ENCODE results near the gene HARS2.
"Not testable (repeated sequence)": the region's sequence is repeated elsewhere in the genome, so short reads cannot be mapped to it uniquely, and the experiment has no call there.

HARS2 gene

GRCh38 chr5:140707812-140708211 is 16.6 kb downstream of the HARS2 start:
- Histone ChIP-seq H3K9me3 (ENCODE audit: insufficient read depth, low read depth, low read length) (no peaks in the 10 kb centered on the region), H3K4me3 (ENCODE audit: low read length) (no peak overlapping the region), H3K4me1 (ENCODE audit: insufficient read depth, low read length) (no peaks in the 10 kb centered on the region), H3K27ac (ENCODE audit: low read length) (no peak overlapping the region), H3K36me3 (ENCODE audit: insufficient read depth, low read depth, low read length) (peaks cover 37% of the 10 kb centered on the region), H3K27me3 (ENCODE audit: insufficient read depth, low read length) (no peaks in the 10 kb centered on the region), H3K9ac (ENCODE audit: low read depth, low read length) (no peak overlapping the region)

- H3K9me3 ChIP-seq (ENCODE audit: insufficient read depth, low read depth, low read length); H3K27ac ChIP-seq (ENCODE audit: low read length); H3K27me3 ChIP-seq (ENCODE audit: insufficient read depth, low read length); H3K9ac ChIP-seq (ENCODE audit: low read depth, low read length); H3K4me3 ChIP-seq (ENCODE audit: low read length); H3K4me1 ChIP-seq (ENCODE audit: insufficient read depth, low read length): not testable (repeated sequence)
- H3K36me3 ChIP-seq (ENCODE audit: insufficient read depth, low read depth, low read length), result peaks cover 29% of the 10 kb centered on the region
Measured at GRCh38 chr5:140708787-140709186, 17.5 kb downstream of the HARS2 start.

DNA sequence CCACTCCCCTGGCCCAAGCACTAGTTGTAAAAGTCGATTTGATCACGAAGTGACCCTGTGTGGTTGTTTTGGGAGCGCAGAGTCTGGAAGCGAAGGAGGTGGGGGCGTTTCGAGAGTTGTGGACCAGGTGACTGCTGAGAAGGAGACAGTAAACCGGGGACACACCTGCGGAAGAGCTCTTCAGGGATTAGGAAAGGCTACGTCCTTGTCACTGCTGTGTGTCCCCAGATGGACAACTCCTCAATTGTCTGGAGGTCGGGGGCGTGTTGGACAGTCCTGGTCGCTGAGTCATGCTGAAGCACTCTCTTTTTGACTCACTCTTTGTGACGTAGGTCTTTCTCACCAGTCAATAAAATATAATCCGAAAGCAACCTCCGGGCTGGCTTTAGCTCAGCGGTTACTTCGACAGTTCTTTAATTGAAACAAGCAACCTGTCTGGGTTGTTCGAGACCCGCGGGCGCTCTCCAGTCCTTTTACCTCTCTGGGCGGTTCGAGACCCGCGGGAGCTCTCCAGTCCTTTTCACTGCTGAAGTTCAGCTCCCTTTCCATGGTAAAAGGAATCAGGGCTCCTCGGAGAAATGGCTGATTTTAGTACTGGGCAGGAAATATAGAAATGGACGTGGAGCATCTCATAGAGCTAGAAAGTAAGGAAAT is 19.8 kb downstream of the HARS2 start:
- H3K36me3 ChIP-seq (ENCODE audit: insufficient read depth, low read depth, low read length), result peaks cover 7% of the 10 kb centered on the region
- no peaks in the 10 kb centered on the region for H3K9me3 ChIP-seq (ENCODE audit: insufficient read depth, low read depth, low read length)
- peak overlapping the region; percentile 11; the same call in 1 of the 2 replicates for H3K9ac ChIP-seq (ENCODE audit: low read depth, low read length)
- H3K27me3 ChIP-seq (ENCODE audit: insufficient read depth, low read length), result no peaks in the 10 kb centered on the region
- H3K4me1 ChIP-seq (ENCODE audit: insufficient read depth, low read length), result no peaks in the 10 kb centered on the region
- H3K4me3 ChIP-seq (ENCODE audit: low read length), result peak overlapping the region; percentile 69
- H3K27ac ChIP-seq (ENCODE audit: low read length), result no peak overlapping the region

GRCh38 chr5:140711794-140712193 is 20.5 kb downstream of the HARS2 start:
- H3K27ac ChIP-seq (ENCODE audit: low read length), result no peak overlapping the region
- no peaks in the 10 kb centered on the region for H3K9me3 ChIP-seq (ENCODE audit: insufficient read depth, low read depth, low read length)
- H3K4me1 ChIP-seq (ENCODE audit: insufficient read depth, low read length), result no peaks in the 10 kb centered on the region
- no peaks in the 10 kb centered on the region for H3K36me3 ChIP-seq (ENCODE audit: insufficient read depth, low read depth, low read length)
- peak overlapping the region; percentile 69; the same call in 1 of the 2 replicates for H3K4me3 ChIP-seq (ENCODE audit: low read length)
- H3K27me3 ChIP-seq (ENCODE audit: insufficient read depth, low read length), result no peaks in the 10 kb centered on the region
- H3K9ac ChIP-seq (ENCODE audit: low read depth, low read length), result no peak overlapping the region

- Histone ChIP-seq H3K27ac (ENCODE audit: low read length) (no peak overlapping the region), H3K9ac (ENCODE audit: low read depth, low read length) (no peak overlapping the region), H3K4me1 (ENCODE audit: insufficient read depth, low read length) (no peaks in the 10 kb centered on the region), H3K4me3 (ENCODE audit: low read length) (no peak overlapping the region), H3K27me3 (ENCODE audit: insufficient read depth, low read length) (no peaks in the 10 kb centered on the region), H3K36me3 (ENCODE audit: insufficient read depth, low read depth, low read length) (no peaks in the 10 kb centered on the region), H3K9me3 (ENCODE audit: insufficient read depth, low read depth, low read length) (no peaks in the 10 kb centered on the region)
Measured at GRCh38 chr5:140713562-140714094, 22.4 kb downstream of the HARS2 start.

- not testable (repeated sequence) for H3K9me3 ChIP-seq (ENCODE audit: insufficient read depth, low read depth, low read length); H3K4me1 ChIP-seq (ENCODE audit: insufficient read depth, low read length); H3K9ac ChIP-seq (ENCODE audit: low read depth, low read length); H3K27ac ChIP-seq (ENCODE audit: low read length); H3K4me3 ChIP-seq (ENCODE audit: low read length); H3K36me3 ChIP-seq (ENCODE audit: insufficient read depth, low read depth, low read length); H3K27me3 ChIP-seq (ENCODE audit: insufficient read depth, low read length)
Measured at GRCh38 chr5:140716238-140716637, 25.0 kb downstream of the HARS2 start.

DNA sequence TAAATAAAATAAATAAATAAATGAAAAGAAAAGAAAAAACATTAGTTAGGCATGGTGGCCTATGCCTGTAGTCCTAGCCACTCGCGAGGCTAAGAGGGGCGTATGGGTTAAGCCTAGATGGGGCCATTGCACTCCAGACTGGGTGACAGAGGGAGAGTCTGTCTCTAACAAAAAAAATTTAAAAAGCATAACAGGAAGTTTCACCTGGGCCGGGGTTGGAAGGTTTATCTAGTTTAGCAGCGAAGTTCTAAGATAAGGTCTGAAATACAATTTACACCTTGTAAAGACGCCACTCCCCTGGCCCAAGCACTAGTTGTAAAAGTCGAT is 27.0 kb downstream of the HARS2 start:
- H3K27ac ChIP-seq (ENCODE audit: low read length), result no peak overlapping the region
- H3K27me3 ChIP-seq (ENCODE audit: insufficient read depth, low read length), result no peaks in the 10 kb centered on the region
- no peaks in the 10 kb centered on the region for H3K36me3 ChIP-seq (ENCODE audit: insufficient read depth, low read depth, low read length)
- no peaks in the 10 kb centered on the region for H3K4me1 ChIP-seq (ENCODE audit: insufficient read depth, low read length)
- no peak overlapping the region for H3K4me3 ChIP-seq (ENCODE audit: low read length)
- no peaks in the 10 kb centered on the region for H3K9me3 ChIP-seq (ENCODE audit: insufficient read depth, low read depth, low read length)
- no peak overlapping the region for H3K9ac ChIP-seq (ENCODE audit: low read depth, low read length)

GRCh38 chr5:140720738-140721137 is 29.5 kb downstream of the HARS2 start:
- H3K27me3 ChIP-seq (ENCODE audit: insufficient read depth, low read length); H3K36me3 ChIP-seq (ENCODE audit: insufficient read depth, low read depth, low read length); H3K4me1 ChIP-seq (ENCODE audit: insufficient read depth, low read length); H3K9ac ChIP-seq (ENCODE audit: low read depth, low read length); H3K9me3 ChIP-seq (ENCODE audit: insufficient read depth, low read depth, low read length); H3K27ac ChIP-seq (ENCODE audit: low read length); H3K4me3 ChIP-seq (ENCODE audit: low read length): not testable (repeated sequence)

DNA sequence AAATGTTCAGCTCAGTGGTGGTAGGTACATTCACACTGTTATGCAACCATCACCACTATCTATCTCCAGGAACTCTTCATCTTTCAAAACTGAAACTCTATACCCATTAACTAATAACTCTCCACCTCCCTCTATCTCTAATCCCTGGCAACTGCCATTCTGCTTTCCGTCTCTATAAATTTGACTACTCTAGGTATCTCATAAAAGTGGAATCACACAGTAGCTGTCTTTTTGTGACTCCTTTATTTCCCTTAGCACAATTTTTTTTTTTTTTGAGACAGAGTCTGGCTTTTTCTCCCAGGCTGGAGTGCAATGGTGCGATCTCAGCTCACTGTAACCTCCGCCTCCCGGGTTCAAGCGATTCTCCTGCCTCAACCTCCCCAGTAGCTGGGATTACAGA is 30.1 kb downstream of the HARS2 start:
- not testable (repeated sequence) for H3K4me3 ChIP-seq (ENCODE audit: low read length); H3K4me1 ChIP-seq (ENCODE audit: insufficient read depth, low read length); H3K27ac ChIP-seq (ENCODE audit: low read length); H3K9ac ChIP-seq (ENCODE audit: low read depth, low read length); H3K9me3 ChIP-seq (ENCODE audit: insufficient read depth, low read depth, low read length); H3K36me3 ChIP-seq (ENCODE audit: insufficient read depth, low read depth, low read length); H3K27me3 ChIP-seq (ENCODE audit: insufficient read depth, low read length)

GRCh38 chr5:140725799-140726471 is 34.7 kb downstream of the HARS2 start:
- Histone ChIP-seq H3K9ac (ENCODE audit: low read depth, low read length) (no peak overlapping the region), H3K4me1 (ENCODE audit: insufficient read depth, low read length) (no peaks in the 10 kb centered on the region), H3K27me3 (ENCODE audit: insufficient read depth, low read length) (no peaks in the 10 kb centered on the region), H3K36me3 (ENCODE audit: insufficient read depth, low read depth, low read length) (no peaks in the 10 kb centered on the region), H3K4me3 (ENCODE audit: low read length) (peak overlapping the region; percentile 66), H3K27ac (ENCODE audit: low read length) (no peak overlapping the region), H3K9me3 (ENCODE audit: insufficient read depth, low read depth, low read length) (no peaks in the 10 kb centered on the region)

DNA sequence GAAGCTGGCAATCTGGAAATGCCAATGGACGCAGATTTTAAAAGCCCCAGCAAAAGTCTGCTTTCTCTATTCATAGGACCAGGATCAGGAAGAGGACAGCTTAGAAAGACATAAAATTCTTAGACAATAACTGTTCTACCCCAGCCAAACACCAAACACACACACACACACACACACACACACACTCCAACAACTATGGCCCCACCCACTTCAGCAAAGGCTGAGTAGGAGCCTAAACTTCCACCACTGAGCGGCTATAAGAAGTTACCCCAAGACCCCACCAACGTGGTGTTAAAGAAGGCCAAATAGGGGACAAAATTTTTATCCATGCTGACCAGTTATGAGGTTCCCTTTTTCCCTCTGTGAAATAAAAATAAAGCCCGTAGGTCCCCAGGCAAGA is 41.8 kb downstream of the HARS2 start:
- no peaks in the 10 kb centered on the region for H3K4me1 ChIP-seq (ENCODE audit: insufficient read depth, low read length)
- no peaks in the 10 kb centered on the region for H3K27me3 ChIP-seq (ENCODE audit: insufficient read depth, low read length)
- H3K27ac ChIP-seq (ENCODE audit: low read length), result no peak overlapping the region

GRCh38 chr5:140734354-140734753 is 43.1 kb downstream of the HARS2 start:
- Histone ChIP-seq H3K36me3 (ENCODE audit: insufficient read depth, low read depth, low read length) (no peaks in the 10 kb centered on the region), H3K27me3 (ENCODE audit: insufficient read depth, low read length) (no peaks in the 10 kb centered on the region), H3K4me1 (ENCODE audit: insufficient read depth, low read length) (no peaks in the 10 kb centered on the region), H3K4me3 (ENCODE audit: low read length) (no peak overlapping the region), H3K27ac (ENCODE audit: low read length) (no peak overlapping the region), H3K9ac (ENCODE audit: low read depth, low read length) (no peak overlapping the region), H3K9me3 (ENCODE audit: insufficient read depth, low read depth, low read length) (peaks cover 31% of the 10 kb centered on the region)

More for the DNA sequence above, 41.8 kb downstream of the HARS2 start:
- no peaks in the 10 kb centered on the region for H3K36me3 ChIP-seq (ENCODE audit: insufficient read depth, low read depth, low read length)
- no peak overlapping the region for H3K9ac ChIP-seq (ENCODE audit: low read depth, low read length)
- H3K9me3 ChIP-seq (ENCODE audit: insufficient read depth, low read depth, low read length), result peaks cover 26% of the 10 kb centered on the region
- no peak overlapping the region for H3K4me3 ChIP-seq (ENCODE audit: low read length)
